ENCODE data around the gene ADAP1.
"Not testable (repeated sequence)": the region's sequence is repeated elsewhere in the genome, so short reads cannot be mapped to it uniquely, and the experiment has no call there.

The ADAP1 gene

DNA sequence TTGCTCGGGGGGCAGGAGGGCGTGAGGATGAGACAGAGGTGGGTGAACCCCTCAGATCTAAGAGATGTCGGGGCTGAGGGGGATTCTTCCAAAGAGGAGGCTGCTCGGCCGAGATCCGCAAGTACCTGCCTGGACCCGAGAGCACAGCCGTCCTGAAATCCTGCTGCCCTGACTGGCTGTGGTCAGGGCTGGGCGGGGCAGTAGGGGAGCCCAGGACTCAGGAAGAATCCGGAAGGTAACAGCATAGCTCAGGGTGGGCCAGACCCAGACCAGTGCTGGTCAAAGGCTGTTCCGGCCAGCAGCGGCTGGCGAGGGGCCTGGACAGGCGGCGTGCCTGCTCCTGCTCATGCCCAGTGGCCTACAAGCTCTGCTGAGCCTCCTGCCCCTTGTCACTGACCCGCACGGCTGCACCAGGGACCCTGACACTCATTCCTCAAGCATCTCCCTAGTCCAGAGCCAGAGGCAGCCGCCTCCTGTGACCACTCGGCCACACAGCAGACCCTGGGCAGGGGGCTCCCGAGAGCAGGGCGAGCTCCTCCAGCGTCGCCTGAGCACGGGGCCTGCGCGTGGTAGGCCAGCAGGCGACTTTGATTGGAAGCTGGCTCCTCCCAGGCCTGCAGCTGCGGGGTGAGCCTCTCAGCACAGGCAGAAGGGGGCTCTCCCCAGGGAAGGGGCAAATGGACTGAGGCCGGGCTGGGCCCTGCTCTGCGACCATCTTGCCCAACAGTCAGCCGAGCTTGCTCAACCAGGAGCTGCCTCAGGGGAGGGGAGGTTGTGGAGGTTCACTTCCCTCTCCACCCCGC is 3.1 kb upstream of the ADAP1 start:
- no peak for DNase-seq

DNA sequence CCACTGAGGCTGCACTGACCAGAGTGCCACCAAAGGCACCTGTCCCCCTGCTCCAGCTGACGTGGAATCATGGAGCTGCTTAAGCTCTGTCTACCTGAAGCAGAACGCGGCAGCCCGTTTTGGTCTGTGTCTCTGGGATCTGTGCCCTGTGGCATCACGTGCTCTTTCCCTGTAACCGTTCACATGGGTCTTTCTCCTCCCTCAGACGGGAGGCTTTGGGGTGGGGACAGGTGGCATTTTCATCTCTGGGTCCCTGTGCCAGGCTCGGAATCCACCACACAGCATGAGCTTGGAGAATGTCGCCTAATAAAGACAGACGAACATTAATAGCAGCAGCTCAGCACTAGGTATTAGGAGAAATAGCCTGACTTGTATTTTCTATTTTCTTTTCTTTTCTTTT is 1.6 kb upstream of the ADAP1 start:
- DNase-seq = no peak

DNA sequence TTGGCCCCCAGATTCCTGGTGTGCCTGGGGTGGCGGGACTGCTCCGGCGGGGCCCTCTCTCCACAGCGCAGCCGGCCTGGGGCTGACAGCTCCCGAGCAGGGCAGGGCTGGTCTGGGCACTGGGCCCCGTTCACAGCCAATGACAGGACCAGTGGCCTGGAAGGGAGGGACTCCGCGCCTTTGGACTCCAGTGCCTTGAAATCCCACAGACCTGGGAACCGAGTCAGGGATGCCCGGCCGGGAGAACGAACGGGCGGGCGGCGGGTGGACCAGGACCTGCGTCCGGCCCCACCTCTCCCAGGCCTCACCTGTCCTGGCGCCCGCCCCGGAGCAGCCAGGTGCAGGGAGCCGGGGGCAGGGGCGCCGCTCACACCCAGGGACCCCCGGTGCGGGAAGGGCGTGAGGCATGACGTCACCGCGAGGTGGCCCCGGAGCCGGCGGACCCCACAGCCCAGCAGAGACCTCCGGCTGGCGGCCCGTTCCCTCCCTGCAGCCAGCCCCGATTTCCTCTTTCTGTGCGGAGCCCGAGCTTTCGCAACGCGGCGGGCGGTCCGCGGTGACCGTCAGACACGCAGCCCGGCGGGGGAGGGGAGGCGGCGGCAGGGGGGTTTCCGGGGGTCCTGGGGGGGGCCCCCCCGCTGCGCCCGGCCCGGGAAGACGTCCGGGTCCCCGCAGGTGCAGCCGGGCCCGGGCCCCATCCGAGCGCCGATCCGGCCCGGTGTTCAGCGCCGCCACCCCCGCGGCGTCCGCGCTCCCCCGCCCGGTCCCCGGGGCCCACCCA is 743 bp downstream of the ADAP1 start:
- DNase-seq = no peak

DNA sequence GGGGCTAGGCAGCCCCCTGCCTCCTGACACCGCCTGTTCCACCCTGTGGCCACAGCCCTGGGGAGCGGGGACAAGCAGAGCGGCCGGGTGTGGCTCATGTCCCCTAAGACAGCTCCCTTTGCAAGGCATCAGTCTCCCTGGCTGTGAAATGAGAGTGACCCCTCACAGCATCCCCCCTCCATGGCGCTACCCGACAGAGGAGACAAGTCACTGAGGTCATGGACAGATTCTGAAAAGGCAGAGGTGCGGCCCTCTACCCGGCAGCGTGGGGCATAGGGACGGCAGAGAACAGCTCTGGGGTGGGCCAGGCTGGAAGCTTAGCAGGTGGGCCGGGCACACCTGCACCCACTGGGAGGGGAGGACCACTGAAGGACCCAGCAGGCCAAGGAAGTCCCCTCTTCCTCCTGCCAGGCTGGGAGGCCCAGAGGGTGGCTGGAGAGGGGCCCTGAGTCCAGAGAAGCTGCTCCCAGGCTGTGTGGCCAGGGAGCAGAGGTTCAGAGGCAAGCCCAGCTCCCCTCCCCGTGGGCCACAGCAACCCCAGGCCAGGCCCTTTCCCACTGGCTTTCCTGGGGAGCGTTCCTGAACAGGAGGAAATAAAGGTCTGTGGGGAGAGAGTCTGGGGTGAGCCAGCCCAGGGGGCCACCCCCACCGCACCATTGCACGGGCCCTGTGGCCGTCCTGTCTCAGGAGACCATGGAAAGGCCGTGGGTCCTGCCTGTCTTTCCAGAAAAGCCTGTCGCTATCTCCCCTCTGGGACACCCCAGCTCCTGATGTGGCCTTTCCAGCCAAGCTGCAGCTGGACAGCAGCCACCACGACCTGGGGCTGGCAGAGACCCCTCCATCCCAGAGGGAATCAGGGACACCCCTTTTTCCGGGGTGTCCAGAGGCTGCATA is 1.7 kb downstream of the ADAP1 start:
- DNase-seq = no peak

DNA sequence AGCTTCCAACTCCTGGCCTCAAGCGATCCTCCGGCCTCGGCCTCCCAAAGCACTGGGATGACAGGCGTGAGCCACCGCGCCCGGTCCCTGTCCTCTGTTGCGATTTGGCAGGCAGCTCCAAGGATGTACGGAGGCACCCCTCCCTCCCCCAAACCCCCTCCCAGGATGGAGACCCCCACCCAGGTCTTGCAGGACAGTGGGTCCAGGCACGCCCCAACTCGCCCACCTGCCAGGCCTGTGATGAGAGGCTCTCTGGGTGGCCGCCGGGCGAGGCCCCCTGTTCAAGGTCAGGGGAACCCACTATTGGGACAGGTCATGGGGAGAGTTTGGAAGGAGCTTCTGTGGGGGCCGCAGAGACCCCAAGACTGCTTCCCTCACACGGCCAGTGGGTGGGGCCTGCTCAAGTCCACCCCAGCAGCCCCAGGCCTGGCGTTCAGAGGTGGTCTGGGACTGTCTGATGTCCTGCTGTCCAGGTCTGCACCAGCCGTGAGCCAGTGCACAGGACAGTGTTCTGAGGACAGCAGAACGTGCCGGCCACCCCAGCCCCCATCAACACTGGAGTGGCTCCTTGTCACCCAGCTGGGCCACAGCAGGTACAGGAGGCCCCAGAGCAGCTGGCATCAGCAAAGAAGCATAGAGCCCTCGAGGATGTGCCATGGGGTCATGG is 2.5 kb downstream of the ADAP1 start:
- no peak for DNase-seq

DNA sequence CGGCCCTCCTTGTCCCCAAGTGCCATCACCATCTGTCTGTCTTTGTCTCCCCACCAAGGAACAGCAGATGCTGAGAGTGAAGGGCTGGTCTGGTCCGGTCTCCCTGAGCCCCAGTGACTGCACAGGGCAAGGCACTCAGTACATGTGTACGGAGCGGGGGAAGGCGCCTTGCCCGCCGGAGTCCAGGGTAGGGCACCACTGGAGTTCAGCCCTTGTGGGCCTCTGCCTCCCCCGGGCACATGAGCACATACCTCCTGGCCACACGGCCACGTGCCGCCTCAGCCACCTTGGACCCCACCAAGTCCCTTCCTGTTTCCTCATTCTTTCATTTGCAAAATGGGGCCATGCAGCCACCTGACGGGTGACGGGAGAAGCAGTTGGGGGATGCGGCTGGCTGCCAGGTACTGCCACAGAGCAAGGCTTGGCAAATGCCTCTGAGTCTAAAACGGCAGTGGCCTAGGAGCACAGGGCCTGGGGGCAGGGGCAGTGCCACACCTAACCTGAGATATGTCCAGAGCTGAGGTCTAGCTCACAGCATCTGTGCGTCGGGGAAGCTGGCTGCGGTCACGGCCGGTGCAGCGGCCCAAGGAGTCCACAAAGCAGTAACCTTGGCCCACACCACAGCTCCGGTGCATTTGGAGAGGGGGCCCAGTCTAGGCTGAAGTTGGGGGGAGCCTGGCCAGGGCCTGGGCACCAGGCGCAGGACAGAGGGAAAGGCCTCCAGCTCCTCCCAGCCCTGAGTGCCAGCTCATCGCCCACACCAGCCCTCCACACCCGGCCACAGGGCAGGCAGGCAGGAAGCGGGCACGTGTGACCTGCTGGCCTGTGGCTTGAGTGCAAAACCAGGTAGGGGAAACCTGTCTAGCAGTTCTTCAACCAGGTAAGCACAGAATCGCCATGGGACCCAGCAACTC is 5.2 kb downstream of the ADAP1 start:
- DNase-seq = no peak

DNA sequence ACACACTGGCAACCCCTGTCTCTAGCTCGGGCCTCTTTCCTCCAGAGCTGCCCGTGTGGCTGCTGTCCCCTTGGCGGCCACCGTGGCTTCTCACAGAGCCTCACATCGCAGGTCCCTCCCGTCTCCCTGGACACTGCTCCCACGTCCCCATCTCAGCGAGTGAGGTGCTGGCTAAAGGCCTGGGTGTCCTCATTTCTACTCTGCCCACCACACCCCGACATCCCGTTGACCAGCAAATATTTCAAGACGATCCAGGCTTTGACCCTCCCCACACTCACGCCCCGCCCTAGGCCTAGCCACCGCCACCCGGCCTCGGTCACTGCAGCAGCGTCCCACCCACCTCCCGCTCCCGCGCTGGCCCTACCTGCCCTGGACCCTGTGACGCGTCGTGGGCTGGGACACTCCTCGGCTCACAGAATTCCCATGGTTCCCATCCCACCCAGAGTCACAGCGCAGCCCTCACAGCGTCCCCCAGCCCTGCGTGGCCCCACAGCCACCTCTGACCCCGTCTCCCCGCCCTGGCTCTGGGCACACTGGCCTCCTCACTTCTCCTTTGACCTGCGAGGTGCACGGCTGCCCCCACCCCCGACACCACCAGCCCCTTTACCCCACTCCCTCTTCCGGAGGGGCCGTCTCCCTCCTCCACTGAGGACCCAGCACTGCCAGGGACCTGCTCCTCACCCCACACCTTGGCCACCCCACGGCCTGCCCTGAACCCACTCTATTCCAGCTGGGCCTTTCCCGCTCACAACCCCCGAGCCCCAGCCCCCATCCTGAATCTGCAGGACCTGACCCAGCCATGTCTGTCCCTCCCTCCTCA is 6.9 kb downstream of the ADAP1 start:
- no peak for DNase-seq

DNA sequence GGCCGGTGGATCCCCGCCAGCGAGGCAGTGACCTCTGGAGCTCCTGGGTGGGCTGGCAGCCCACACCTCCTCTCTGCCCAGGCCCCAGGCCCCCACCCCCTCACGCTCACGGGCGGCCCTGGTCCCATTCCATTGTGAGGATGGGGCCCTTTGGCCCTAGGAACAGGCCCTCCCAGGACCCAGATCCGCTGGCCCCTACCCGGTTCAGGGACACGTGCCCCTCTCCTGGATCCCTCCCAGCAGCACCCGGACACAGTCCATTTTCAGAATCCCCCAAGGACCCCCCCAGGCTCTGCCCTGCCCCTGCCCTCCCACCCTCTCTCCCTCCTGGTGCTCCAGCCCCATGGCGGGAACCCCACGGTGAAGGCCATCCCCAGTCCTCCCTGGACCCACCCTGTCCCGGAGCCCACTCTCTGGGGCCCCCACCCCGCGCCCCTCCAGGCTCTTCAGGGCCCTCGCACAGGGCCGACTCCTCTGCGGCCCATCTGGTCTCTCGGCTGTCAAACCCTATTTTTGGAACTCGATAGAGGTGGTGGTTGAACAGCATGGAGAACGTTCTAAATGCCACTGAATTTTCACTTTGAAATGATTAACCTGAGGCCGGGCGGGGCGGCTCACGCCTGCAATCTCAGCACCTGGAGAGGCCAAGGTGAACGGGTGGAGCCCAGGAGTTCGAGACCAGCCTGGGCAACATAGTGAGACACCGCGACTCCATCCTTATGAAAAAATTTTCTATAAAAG is 8.1 kb downstream of the ADAP1 start:
- no peak for DNase-seq

DNA sequence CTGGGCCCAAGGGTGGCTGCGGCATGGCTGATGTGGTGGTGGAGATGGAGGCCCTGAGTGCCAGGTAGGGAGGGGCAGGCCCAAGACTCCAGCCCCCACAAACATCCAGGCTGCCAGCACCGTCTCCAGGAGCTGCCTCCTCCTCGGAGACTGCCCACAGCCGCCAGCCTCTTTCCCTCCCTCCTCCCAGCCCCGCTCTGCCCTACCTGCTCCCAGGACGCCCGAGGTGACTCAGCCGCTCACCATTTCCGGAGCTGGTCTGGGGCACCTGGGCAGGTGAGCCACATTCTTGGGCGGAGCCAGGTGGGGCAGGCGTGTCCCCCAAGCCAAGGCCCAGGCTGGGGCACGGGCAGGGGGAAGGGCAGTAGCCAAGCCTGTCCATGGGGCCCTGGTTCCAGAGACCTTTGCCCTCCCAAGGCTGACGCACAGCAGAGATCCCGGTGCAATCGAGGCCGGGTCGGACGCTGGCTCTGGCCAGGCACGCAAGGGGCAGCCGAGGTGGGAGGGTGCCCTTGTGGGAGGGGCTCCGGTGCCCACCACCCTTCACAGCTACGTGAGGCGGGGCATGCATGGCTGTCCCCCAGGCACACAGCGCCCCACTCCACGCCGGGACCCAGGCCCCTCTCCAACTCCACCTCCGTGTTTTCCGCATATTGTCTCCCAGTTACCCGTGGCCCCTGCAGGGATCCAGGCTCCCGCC is 8.8 kb downstream of the ADAP1 start:
- no peak for DNase-seq

DNA sequence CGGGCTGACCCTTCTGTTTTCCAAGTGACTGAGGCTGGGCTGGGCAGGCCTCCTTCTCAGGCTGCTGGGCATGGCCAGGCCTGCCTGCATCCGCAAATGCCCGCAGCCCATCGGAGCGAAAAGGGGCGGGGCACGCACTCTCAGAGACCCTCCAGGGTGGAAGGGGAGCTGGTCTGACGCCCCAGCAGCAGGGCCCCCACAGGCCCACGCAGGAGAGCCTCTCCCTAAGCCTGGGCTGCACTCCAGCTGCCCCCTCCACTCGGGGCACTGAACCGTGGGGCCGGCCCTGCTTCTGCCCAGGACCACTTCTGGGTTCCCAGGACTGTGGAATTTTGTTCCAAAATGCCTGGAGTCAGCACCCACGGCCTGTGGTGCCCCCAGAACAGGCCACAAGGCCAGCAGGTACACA is 9.3 kb downstream of the ADAP1 start:
- no peak for DNase-seq

DNA sequence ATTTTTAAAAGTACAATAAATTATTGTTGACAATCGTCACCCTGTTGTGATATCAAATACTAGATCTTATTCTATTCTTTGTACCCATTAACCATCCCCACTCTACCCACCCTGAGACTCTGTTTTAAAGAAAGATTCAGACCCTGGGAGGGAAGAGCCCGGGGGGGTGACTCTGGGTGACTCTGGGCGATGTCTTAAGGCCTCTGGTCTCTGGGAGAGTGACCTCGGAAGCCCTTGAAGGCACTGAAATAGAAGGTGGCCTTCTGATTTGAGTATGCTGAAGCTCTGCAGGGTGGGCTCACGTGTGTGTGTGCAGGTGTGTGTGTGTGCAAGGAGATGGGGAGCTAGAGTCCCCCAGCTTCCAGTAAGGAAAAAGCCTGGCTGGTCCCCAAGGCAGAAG is 9.7 kb downstream of the ADAP1 start:
- no peak for DNase-seq

DNA sequence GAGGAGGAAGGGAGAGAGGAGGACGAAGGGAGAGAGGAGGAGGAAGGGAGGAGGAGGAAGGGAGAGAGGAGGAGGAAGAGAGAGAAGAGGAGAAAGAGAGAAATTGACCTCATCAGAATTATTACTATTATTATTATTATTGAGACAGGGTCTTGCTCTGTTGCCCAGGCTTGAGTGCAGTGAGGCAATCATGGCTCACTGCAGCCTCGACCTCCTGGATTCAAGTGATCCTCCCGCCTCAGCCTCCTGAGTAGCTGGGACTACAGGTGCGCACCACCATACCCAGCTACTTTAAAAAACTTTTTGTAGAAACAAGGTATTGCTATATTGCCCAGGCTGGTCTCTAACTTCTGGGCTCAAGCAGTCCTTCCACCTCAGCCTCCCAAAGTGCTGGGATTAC is 10.7 kb downstream of the ADAP1 start:
- DNase-seq = not testable (repeated sequence)

DNA sequence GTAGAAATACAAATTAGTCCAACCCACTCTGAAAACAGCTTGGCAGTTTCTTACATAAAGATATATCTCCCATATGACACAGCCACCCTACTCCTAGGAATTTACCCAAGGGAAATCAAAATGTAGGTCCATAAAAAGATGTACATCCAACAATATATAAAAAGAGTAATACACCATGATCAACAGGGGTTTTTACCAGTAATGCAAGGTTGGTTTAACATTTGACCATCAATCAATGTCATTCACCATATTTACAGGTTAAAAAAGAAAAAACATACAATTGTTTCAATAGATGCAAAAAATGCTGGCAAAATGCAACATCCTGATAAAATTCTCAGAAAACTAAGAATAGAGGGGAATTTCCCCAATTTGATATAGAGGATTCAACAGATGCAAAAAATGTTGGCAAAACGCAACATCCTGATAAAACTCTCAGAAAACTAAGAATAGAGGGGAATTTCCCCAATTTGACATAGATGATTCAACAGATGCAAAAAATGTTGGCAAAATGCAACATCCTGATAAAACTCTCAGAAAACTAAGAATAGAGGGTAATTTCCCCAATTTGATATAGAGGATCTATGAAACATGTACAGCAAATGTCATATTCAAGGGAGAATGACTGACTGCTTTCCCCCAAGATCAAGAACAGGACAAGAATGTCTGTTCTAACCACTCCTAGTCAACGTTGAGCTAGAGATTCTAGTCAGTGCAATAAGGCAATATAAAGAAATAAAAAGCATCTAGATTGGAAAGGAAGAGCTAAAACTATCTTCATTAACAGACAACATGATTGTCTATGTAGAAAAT is 13.7 kb downstream of the ADAP1 start:
- DNase-seq = no peak

DNA sequence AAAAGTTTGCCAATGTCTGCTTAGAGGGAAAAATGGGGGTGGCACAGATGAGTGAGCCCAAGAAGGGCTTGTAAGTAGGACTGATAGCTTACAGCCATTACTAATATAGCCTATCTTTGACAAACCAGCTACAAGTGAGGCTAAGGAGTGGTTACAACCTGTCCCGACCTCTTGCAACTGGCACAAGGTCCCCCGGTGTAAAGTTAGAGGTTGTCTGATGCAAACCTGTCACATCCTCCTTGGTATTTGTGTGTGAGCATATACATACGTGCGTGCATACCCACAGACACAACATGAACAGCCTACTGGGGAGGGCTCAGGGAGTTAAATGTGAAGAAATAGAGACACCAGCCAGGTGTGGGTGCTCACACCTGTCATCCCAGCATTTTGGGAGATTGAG is 14.6 kb downstream of the ADAP1 start:
- no peak for DNase-seq

DNA sequence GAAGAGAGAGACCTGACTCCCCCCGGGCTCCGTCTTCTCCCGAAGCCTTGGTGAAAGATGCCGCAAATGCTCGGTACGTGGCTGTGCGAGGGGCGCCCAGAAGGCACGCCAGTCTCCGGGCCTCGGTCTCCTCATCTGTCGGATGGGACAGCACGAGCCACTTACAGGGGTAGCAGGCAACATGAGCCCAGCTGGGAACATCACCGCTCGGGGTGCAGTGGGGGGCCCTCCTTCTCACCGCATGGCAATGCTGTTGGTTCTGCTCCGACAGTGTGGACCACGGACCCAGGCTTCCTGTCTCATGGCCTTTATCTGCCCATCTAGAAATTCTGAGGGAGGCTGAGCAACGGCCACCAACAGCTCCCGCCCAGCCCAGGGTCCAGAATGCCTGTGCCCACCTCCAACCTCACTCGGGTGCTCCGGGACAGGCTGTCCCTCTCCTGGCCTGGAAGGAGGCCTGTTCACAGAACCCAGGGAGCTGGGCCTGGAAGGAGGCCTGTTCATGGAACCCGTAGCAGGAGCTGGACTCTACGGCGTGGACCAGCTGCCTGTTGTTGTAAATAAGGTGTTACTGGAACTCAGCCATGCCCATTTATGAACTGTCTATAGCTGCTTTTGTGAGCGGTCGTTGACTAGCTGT is 15.8 kb downstream of the ADAP1 start:
- DNase-seq = no peak

DNA sequence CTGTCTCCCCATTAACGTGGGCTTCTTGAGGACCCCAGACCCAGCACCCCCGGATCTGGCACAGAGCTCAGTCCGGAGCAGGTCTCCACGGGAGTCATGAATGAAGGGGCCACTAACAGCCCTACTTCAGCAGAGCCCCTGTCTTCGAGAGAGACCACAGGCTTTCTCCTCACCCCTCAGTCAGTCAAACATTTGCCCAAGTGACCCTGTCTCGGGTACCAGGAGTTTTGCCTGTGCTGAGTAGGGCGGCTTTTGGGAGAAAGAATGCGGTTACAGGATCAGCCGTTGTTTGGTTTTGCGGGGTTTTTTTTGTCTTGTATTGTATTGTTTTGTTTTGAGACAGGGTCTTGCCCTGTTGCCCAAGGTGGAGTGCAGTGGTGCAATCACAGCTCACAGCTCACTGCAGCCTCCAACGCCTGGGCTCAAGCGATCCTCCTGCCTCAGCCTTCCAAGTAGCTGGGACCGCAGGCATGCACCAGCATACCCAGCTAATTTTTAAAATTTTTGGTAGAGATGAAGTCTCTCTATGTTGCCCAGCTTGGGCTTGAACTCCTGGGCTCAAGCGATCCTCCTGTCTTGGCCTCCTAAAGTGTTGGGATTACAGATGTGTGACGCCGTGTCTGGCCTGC is 16.5 kb downstream of the ADAP1 start:
- no peak for DNase-seq

DNA sequence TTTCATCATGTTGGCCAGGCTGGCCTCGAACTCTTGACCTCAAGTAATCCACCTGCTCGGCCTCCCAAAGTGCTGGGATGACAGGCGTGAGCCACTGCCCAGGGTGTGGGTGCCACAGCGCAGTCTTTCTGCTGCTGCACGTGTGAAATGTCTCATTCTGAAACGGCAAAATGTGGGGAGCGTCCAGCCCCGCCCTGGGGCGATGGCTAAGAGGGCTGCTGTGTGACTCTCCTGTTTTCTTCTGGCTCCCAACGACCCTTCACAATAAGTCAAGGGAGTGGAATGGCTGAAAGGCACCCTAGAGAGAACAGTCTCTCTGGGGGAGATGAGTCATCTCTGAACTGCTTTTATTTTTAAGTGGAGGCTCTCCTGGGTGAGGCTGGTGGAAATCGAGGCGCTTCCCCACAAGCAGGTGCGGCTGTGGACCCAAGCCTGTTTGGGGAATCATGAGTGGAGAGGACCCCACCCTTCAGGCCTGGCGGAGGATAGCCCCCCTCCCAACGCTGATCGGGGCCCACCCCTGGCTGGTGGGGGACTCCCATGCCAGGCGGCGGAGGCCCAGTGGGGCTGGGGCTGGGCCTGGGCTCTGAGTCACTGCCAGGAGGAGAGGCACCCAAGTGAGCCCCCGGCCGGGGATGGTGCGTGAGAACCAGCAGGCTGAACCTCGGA is 18.0 kb downstream of the ADAP1 start:
- DNase-seq = no peak

All from activated T-cell treated with anti-CD3 and anti-CD28 coated beads for 4 hours (primary cell).